ENCODE data around the gene PAX5.

PAX5 gene

GRCh38 chr9:36962691-36963090, 71.4 kb downstream of the PAX5 start (continued):
- TF ChIP-seq ZNF292 (tag by site-specific recombination; IDR thresholded peaks at IDR 0.05; ENCODE audit: borderline replicate concordance, low read depth) (no peak), ZNF416 (tag by site-specific recombination; IDR thresholded peaks at IDR 0.05) (no peak), ZNF639 (tag by site-specific recombination; IDR thresholded peaks at IDR 0.05) (no peak), ZNF157 (tag by site-specific recombination; IDR thresholded peaks at IDR 0.05) (no peak), ZNF362 (tag by site-specific recombination; IDR thresholded peaks at IDR 0.05) (no peak)

- POLR2A ChIA-PET, result no interaction called here
- Histone ChIP-seq H3K27ac (ENCODE audit: extremely low read depth, low read depth, low read length) (no peak overlapping the region), H3K4me3 (ENCODE audit: low read depth, low read length) (no peak overlapping the region), H3K36me3 (ENCODE audit: control insufficient read depth in 2 of 2, insufficient read depth in 1 of 2, low read length in 2 of 2) (no peaks in the 10 kb centered on the region), H3K4me1 (ENCODE audit: control insufficient read depth, insufficient read depth, low read length) (no peaks in the 10 kb centered on the region), H3K9me3 (ENCODE audit: control insufficient read depth, insufficient read depth, low read depth, low read length) (no peaks in the 10 kb centered on the region)
- CTCF ChIA-PET, result interaction anchor here (1.8 kb wide), 1 partner anchor 89 kb away, joined by 5 read pairs; no protein-coding TSS in a partner anchor
- TF ChIP-seq ZBTB8A (tag by site-specific recombination; IDR thresholded peaks at IDR 0.05) (no peak), ZNF280D (tag by site-specific recombination; IDR thresholded peaks at IDR 0.05) (no peak), ZNF114 (tag by site-specific recombination; IDR thresholded peaks at IDR 0.05) (no peak), PRDM10 (tag by site-specific recombination; IDR thresholded peaks at IDR 0.05) (no peak), YY1 (tag by site-specific recombination; IDR thresholded peaks at IDR 0.05) (no peak), ZIC2 (tag by site-specific recombination; IDR thresholded peaks at IDR 0.05) (no peak), SP3 (tag by site-specific recombination; IDR thresholded peaks at IDR 0.05) (no peak), ZNF354C (tag by site-specific recombination; IDR thresholded peaks at IDR 0.05; ENCODE audit: borderline replicate concordance, low read depth) (no peak), ZNF19 (tag by site-specific recombination; IDR thresholded peaks at IDR 0.05; ENCODE audit: low read depth) (no peak), ZNF518A (tag by site-specific recombination; conservative IDR thresholded peaks at IDR 0.05; ENCODE audit: low read depth) (no peak), ZNF366 (tag by site-specific recombination; conservative IDR thresholded peaks at IDR 0.05) (no peak), ZBTB48 (tag by site-specific recombination; IDR thresholded peaks at IDR 0.05) (no peak), ZNF184 (tag by site-specific recombination; IDR thresholded peaks at IDR 0.05) (no peak), KLF1 (tag by site-specific recombination; IDR thresholded peaks at IDR 0.05) (no peak), INSM2 (tag by site-specific recombination; IDR thresholded peaks at IDR 0.05) (no peak)
Measured at GRCh38 chr9:36961561-36962325, 72.3 kb downstream of the PAX5 start.

All from HEK293 (cell line).